GM13977 (cell line): ENCODE data around the gene HELT.

Source experiments
- DNase-seq: peaks from one replicate; pipeline ENCODE4 v3.0.0; 2012; ENCODE audit warnings: low spot score
- CTCF ChIP-seq: IDR thresholded peaks from 2 replicates; pipeline ENCODE4 v1.5.1; 2012; ENCODE audit warnings: mild to moderate bottlenecking, control low read depth; ENCODE audit not compliant: insufficient read depth; ENCODE audit errors: extremely low read depth, missing control alignments
- in situ Hi-C: fragments of 300-500 bp; cut with MboI; formaldehyde crosslinking; loops from one replicate; pipeline ENCODE4 v1.12.0; 2022; ENCODE audit warnings: low sequenced_read_pairs, low pct_unique_long_range_greater_than_20kb, mixed read lengths, inconsistent platforms; ENCODE audit not compliant: unreplicated experiment

Gene HELT

GRCh38 chr4:185020863-185021761 is 2.8 kb downstream of the HELT start:
- no peak for DNase-seq

GRCh38 chr4:185023471-185023870 is 5.2 kb downstream of the HELT start:
- no peak for TF ChIP-seq CTCF
- in situ Hi-C loops, result no loop called here
- no peak for DNase-seq

More at GRCh38 chr4:185020863-185021761, 2.8 kb downstream of the HELT start:
- no peak for TF ChIP-seq CTCF
- in situ Hi-C loops, result no loop called here

- in situ Hi-C loops, result loop anchor here (25.0 kb wide), 1 partner anchor 984 kb away; no protein-coding TSS in a partner anchor
- no peak for TF ChIP-seq CTCF
- no peak for DNase-seq
Observed at GRCh38 chr4:185028625-185029024, 10.3 kb downstream of the HELT start.

GRCh38 chr4:185031611-185032010 is 13.3 kb downstream of the HELT start:
- in situ Hi-C loops, result loop anchor here (10.0 to 25.0 kb wide), 2 partner anchors 103 to 981 kb away; no protein-coding TSS in a partner anchor

GRCh38 chr4:185033072-185033471 is 14.8 kb downstream of the HELT start:
- no peak for DNase-seq
- in situ Hi-C loops, result loop anchor here (10.0 to 25.0 kb wide), 2 partner anchors 102 to 979 kb away; no protein-coding TSS in a partner anchor
- no peak for TF ChIP-seq CTCF

More at GRCh38 chr4:185031611-185032010, 13.3 kb downstream of the HELT start:
- no peak for DNase-seq
- TF ChIP-seq CTCF, result no peak

- no peak for TF ChIP-seq CTCF
- in situ Hi-C loops, result loop anchor here (10.0 to 25.0 kb wide), 2 partner anchors 101 to 978 kb away; no protein-coding TSS in a partner anchor
- DNase-seq, result no peak
Observed at GRCh38 chr4:185033950-185034349, 15.7 kb downstream of the HELT start.
